Urothelium cell line (cell line): ENCODE measurements around the gene PTPRD.

ENCODE experiments used
- DNase-seq: peaks from one replicate; pipeline ENCODE4 v3.0.0; 2011; ENCODE audit warnings: low spot score, mixed read lengths
- FAIRE-seq: peaks from 2 replicates; lab custom pipeline; 2011; peaks lifted over from hg19 to GRCh38; lab: Jason Lieb, UNC

The PTPRD gene

GRCh38 chr9:10272830-10273229 is 340.0 kb downstream of the PTPRD start:
- FAIRE-seq (no peak), DNase-seq (no peak)

GRCh38 chr9:10268531-10269485 is 344.0 kb downstream of the PTPRD start:
- DNase-seq = peak; percentile 9
- FAIRE-seq = no peak

GRCh38 chr9:10265153-10265631 is 347.6 kb downstream of the PTPRD start:
- DNase-seq = peak; percentile 31
- no peak for FAIRE-seq

- DNase-seq = no peak
- FAIRE-seq = no peak
Measured at GRCh38 chr9:10260501-10260900, 352.3 kb downstream of the PTPRD start.

- no peak for DNase-seq
- FAIRE-seq = no peak
Measured at GRCh38 chr9:10259668-10260067, 353.1 kb downstream of the PTPRD start.

- DNase-seq (no peak), FAIRE-seq (no peak)
Measured at GRCh38 chr9:10255758-10256157, 357.0 kb downstream of the PTPRD start.

- DNase-seq (no peak), FAIRE-seq (no peak)
Measured at GRCh38 chr9:10254338-10254737, 358.5 kb downstream of the PTPRD start.

GRCh38 chr9:10253341-10253740 is 359.5 kb downstream of the PTPRD start:
- no peak for DNase-seq
- no peak for FAIRE-seq

GRCh38 chr9:10252174-10252573 is 360.6 kb downstream of the PTPRD start:
- DNase-seq (no peak), FAIRE-seq (no peak)

- no peak for FAIRE-seq
- no peak for DNase-seq
Measured at GRCh38 chr9:10251490-10251889, 361.3 kb downstream of the PTPRD start.

- FAIRE-seq (no peak), DNase-seq (no peak)
Measured at GRCh38 chr9:10250219-10250618, 362.6 kb downstream of the PTPRD start.

- FAIRE-seq (no peak), DNase-seq (no peak)
Measured at GRCh38 chr9:10248890-10249289, 363.9 kb downstream of the PTPRD start.

- FAIRE-seq (no peak), DNase-seq (no peak)
Measured at GRCh38 chr9:10242255-10242654, 370.5 kb downstream of the PTPRD start.

- no peak for DNase-seq
- no peak for FAIRE-seq
Measured at GRCh38 chr9:10238087-10238486, 374.7 kb downstream of the PTPRD start.

- DNase-seq = no peak
- FAIRE-seq = no peak
Measured at GRCh38 chr9:10237584-10237983, 375.2 kb downstream of the PTPRD start.

GRCh38 chr9:10236161-10236560 is 376.6 kb downstream of the PTPRD start:
- DNase-seq (no peak), FAIRE-seq (no peak)

GRCh38 chr9:10235376-10235775 is 377.4 kb downstream of the PTPRD start:
- FAIRE-seq = no peak
- DNase-seq = no peak

- DNase-seq (no peak), FAIRE-seq (no peak)
Measured at GRCh38 chr9:10232352-10232930, 380.4 kb downstream of the PTPRD start.

- DNase-seq = no peak
- FAIRE-seq = no peak
Measured at GRCh38 chr9:10230512-10230911, 382.3 kb downstream of the PTPRD start.

- no peak for DNase-seq
- FAIRE-seq = no peak
Measured at GRCh38 chr9:10228082-10228481, 384.7 kb downstream of the PTPRD start.

- FAIRE-seq (no peak), DNase-seq (no peak)
Measured at GRCh38 chr9:10226996-10227395, 385.8 kb downstream of the PTPRD start.

- no peak for DNase-seq
- no peak for FAIRE-seq
Measured at GRCh38 chr9:10212702-10213101, 400.1 kb downstream of the PTPRD start.
